Pericardium fibroblast (primary cell): ENCODE measurements around the gene PFKFB2. TPM values are rescaled to one million over a fixed set of nuclear protein-coding genes. Genes with fewer than 3 reads are reported as not detected.

Experiments
- total RNA-seq: library from RNA; depleted of rRNA; stranded (reverse); fragments of >200 nt; gene quantifications from 2 replicates; pipeline ENCODE4 v1.2.3, GENCODE V29; 2015

The PFKFB2 gene
- total RNA-seq: 4.0 and 6.0 TPM in 2 replicates

GRCh38 chr1:207052911-207053769, at the start of gene PFKFB2:
PFKFB2 (plus strand) TSS chr1:207053275; CDS start chr1:207054718, 1,443 bp downstream.

GRCh38 chr1:207032528-207033017, 20.5 kb upstream of the PFKFB2 start, which contains the start of gene C1orf116:
C1orf116 (minus strand) TSS chr1:207032756; CDS start chr1:207027598, 5,158 bp downstream.

GRCh38 chr1:207051191-207051943, 1.7 kb upstream of the PFKFB2 start, which contains the start of gene YOD1:
YOD1 (minus strand) TSS chr1:207051208; CDS start chr1:207051030, 178 bp downstream.

DNA sequence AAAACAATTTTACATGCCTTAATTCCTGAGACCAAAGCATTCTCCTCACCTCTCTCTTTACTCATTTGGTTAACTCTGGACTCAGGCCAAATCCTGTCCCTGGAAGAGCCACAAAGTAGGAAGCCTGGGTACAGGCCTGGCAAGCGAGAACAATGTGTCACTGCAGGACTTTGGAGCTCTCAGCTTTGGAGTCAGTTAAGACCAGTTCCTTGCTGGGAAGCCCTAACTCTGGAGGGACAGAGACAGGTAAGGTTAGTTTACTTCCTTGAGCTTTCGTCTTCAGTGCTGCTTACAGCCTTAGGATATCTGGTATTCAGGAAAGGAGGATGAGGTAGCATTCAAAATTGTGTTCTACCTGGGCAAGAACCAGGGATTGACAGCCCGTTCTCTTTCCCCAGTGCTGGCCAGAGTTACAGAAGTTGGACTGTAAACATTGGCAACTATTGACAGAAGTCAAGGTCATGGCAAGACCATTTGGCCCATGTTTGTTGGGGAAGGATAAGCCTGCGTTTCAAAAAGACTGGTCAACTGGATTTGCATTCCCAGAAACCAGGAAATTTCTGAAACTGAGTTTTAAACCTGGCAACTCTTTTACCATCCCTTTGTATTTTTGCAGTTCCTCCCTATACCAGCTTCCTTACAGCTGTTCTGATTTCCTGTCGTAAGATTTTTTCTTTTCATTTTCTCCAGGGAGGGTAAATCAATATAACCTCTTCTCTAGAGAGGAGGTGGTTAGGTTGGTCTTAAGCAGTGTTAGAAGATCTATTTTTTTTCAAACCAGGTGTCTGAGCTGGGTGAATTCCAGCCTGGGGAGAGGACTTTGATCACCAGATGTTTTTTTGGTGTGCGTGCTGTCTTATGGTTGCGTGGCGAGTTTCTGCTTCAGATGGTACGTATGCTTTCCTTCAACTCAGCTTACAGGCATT, 35.9 kb downstream of the PFKFB2 start, which contains the start of gene C4BPB:
C4BPB (plus strand) TSS at position 160 of the 926 bp plus-strand sequence; CDS start at position 832, 672 bp downstream.

GRCh38 chr1:207103892-207104373, 50.9 kb downstream of the PFKFB2 start, which contains the start of gene C4BPA:
C4BPA (plus strand) TSS chr1:207104233; CDS start chr1:207113026, 8,793 bp downstream.

Other genes starting within 250 kb of the PFKFB2 start
- gene IL20, start 187.7 kb upstream of the PFKFB2 start, total RNA-seq: not detected in 2 replicates
- not detected in 2 replicates for gene IL24, start 155.8 kb upstream of the PFKFB2 start, total RNA-seq
- gene FCMR, start 131.3 kb upstream of the PFKFB2 start, total RNA-seq: 0.35 TPM in 1 of 2 replicates, not detected in the other
- not detected in 2 replicates for gene PIGR, start 106.8 kb upstream of the PFKFB2 start, total RNA-seq
- gene FCAMR, start 82.8 kb upstream of the PFKFB2 start, total RNA-seq: not detected in 2 replicates
- not detected in 2 replicates for gene C1orf116, start 20.5 kb upstream of the PFKFB2 start, total RNA-seq
- 2.7 and 4.3 TPM in 2 replicates for gene YOD1, start 2.1 kb upstream of the PFKFB2 start, total RNA-seq
- gene C4BPB, start 35.6 kb downstream of the PFKFB2 start, total RNA-seq: not detected in 2 replicates
- not detected in 2 replicates for gene C4BPA, start 51.0 kb downstream of the PFKFB2 start, total RNA-seq